ENCODE measurements around the gene LARGE1.

LARGE1 gene

GRCh38 chr22:33620085-33620484 is 300.2 kb downstream of the LARGE1 start:
- no peak overlapping the region for H3K27ac ChIP-seq (ENCODE audit: low read length)
- no peaks in the 10 kb centered on the region for H3K27me3 ChIP-seq (ENCODE audit: low read depth, low read length)
- peaks cover 0 to 5% of the 10 kb centered on the region in 2 donors for H3K9me3 ChIP-seq (ENCODE audit: control insufficient read depth in 1 of 2, low read length in 2 of 2)
- H3K4me1 ChIP-seq (ENCODE audit: control insufficient read depth in 1 of 2, insufficient read depth in 2 of 2, low read length in 2 of 2), result no peaks in the 10 kb centered on the region
- H3K4me3 ChIP-seq (ENCODE audit: low read depth in 1 of 2, low read length in 2 of 2), result no peak overlapping the region
- peaks cover 6 to 8% of the 10 kb centered on the region in 2 donors for H3K36me3 ChIP-seq (ENCODE audit: control insufficient read depth in 1 of 2, insufficient read depth in 2 of 2, low read length in 2 of 2)

DNA sequence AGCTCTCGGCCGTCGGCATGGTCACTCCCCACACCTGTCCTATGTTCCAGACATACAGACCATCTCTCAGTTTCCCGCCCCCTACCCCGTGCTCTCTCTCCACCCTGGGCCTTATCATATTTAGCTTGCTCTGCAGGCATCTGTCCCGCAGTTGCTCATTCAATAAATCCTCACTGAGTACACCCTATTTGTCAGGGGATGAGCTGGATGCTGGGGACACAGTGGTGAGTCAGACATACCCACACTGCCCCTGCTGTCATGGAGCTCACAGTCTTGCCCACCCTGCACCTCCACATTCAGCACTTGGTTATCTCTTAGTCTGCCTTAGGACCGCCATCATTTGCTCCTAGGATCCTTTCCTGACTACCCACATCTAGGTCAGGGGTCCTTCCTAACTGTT is 313.8 kb downstream of the LARGE1 start:
- Histone ChIP-seq H3K4me1 (ENCODE audit: control insufficient read depth in 1 of 2, insufficient read depth in 2 of 2, low read length in 2 of 2) (no peaks in the 10 kb centered on the region), H3K9me3 (ENCODE audit: control insufficient read depth in 1 of 2, low read length in 2 of 2) (no peaks in the 10 kb centered on the region), H3K4me3 (ENCODE audit: low read depth in 1 of 2, low read length in 2 of 2) (no peak overlapping the region), H3K27ac (ENCODE audit: low read length) (no peak overlapping the region), H3K27me3 (ENCODE audit: low read depth, low read length) (no peaks in the 10 kb centered on the region), H3K36me3 (ENCODE audit: control insufficient read depth in 1 of 2, insufficient read depth in 2 of 2, low read length in 2 of 2) (no peaks in the 10 kb centered on the region)

- no peak overlapping the region for H3K27ac ChIP-seq (ENCODE audit: low read length)
- no peaks in the 10 kb centered on the region for H3K27me3 ChIP-seq (ENCODE audit: low read depth, low read length)
- H3K36me3 ChIP-seq (ENCODE audit: control insufficient read depth in 1 of 2, insufficient read depth in 2 of 2, low read length in 2 of 2), result no peaks in the 10 kb centered on the region
Measured at GRCh38 chr22:33605666-33606065, 314.6 kb downstream of the LARGE1 start.

GRCh38 chr22:33605221-33605620 is 315.1 kb downstream of the LARGE1 start:
- H3K36me3 ChIP-seq (ENCODE audit: control insufficient read depth in 1 of 2, insufficient read depth in 2 of 2, low read length in 2 of 2), result peaks cover 0 to 1% of the 10 kb centered on the region in 2 donors
- no peak overlapping the region for H3K27ac ChIP-seq (ENCODE audit: low read length)
- H3K4me1 ChIP-seq (ENCODE audit: control insufficient read depth in 1 of 2, insufficient read depth in 2 of 2, low read length in 2 of 2), result no peaks in the 10 kb centered on the region
- no peaks in the 10 kb centered on the region for H3K9me3 ChIP-seq (ENCODE audit: control insufficient read depth in 1 of 2, low read length in 2 of 2)
- H3K27me3 ChIP-seq (ENCODE audit: low read depth, low read length), result no peaks in the 10 kb centered on the region
- no peak overlapping the region for H3K4me3 ChIP-seq (ENCODE audit: low read depth in 1 of 2, low read length in 2 of 2)

More at GRCh38 chr22:33605666-33606065, 314.6 kb downstream of the LARGE1 start:
- no peaks in the 10 kb centered on the region for H3K4me1 ChIP-seq (ENCODE audit: control insufficient read depth in 1 of 2, insufficient read depth in 2 of 2, low read length in 2 of 2)
- no peaks in the 10 kb centered on the region for H3K9me3 ChIP-seq (ENCODE audit: control insufficient read depth in 1 of 2, low read length in 2 of 2)
- no peak overlapping the region for H3K4me3 ChIP-seq (ENCODE audit: low read depth in 1 of 2, low read length in 2 of 2)

GRCh38 chr22:33601062-33601461 is 319.2 kb downstream of the LARGE1 start:
- no peaks in the 10 kb centered on the region for H3K9me3 ChIP-seq (ENCODE audit: control insufficient read depth in 1 of 2, low read length in 2 of 2)
- no peaks in the 10 kb centered on the region for H3K27me3 ChIP-seq (ENCODE audit: low read depth, low read length)
- H3K4me3 ChIP-seq (ENCODE audit: low read depth in 1 of 2, low read length in 2 of 2), result no peak overlapping the region
- H3K27ac ChIP-seq (ENCODE audit: low read length), result no peak overlapping the region
- no peaks in the 10 kb centered on the region for H3K4me1 ChIP-seq (ENCODE audit: control insufficient read depth in 1 of 2, insufficient read depth in 2 of 2, low read length in 2 of 2)
- H3K36me3 ChIP-seq (ENCODE audit: control insufficient read depth in 1 of 2, insufficient read depth in 2 of 2, low read length in 2 of 2), result peaks cover 4 to 5% of the 10 kb centered on the region in 2 donors

DNA sequence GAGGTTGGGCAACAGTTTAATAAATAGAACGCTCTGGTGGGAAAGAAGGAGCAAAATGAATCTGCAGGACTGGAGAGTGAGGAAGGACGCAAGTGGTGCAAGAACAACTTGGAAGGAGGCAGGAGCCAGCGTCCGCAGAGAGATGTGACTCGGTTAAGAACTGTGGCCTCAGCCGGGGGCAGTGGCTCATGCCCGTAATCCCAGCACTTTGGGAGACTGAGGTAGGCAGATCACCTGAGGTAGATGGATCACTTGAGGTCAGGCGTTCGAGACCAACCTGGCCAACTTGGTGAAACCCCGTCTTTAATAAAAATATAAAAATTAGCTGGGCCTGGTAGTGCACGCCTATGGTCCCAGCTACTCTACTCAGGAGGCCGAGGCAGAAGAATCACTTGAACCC is 319.7 kb downstream of the LARGE1 start:
- Histone ChIP-seq H3K9me3 (ENCODE audit: control insufficient read depth in 1 of 2, low read length in 2 of 2) (no peaks in the 10 kb centered on the region), H3K4me3 (ENCODE audit: low read depth in 1 of 2, low read length in 2 of 2) (no peak overlapping the region), H3K4me1 (ENCODE audit: control insufficient read depth in 1 of 2, insufficient read depth in 2 of 2, low read length in 2 of 2) (no peaks in the 10 kb centered on the region)

DNA sequence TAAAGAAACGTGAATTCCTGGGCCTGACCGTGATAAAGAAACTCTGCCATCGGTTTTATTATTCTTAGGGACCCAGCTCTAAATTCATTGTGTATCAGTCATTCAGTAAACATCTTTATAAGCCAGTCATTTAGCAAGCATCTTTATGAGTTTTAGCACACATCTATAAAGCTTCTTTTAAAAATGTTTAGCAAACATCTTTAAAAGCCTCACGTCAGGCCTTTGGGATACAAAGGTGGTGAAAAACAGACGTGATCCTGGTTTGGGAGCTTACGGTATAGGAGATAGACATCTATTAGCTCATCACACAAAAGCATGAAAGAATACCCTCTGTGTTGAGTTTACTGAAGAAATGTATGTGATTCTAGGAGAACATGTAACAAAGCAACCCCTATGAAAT is 320.2 kb downstream of the LARGE1 start:
- H3K4me1 ChIP-seq (ENCODE audit: control insufficient read depth in 1 of 2, insufficient read depth in 2 of 2, low read length in 2 of 2), result no peaks in the 10 kb centered on the region
- no peak overlapping the region for H3K27ac ChIP-seq (ENCODE audit: low read length)
- H3K4me3 ChIP-seq (ENCODE audit: low read depth in 1 of 2, low read length in 2 of 2), result no peak overlapping the region
- H3K27me3 ChIP-seq (ENCODE audit: low read depth, low read length), result no peaks in the 10 kb centered on the region
- H3K36me3 ChIP-seq (ENCODE audit: control insufficient read depth in 1 of 2, insufficient read depth in 2 of 2, low read length in 2 of 2), result peaks cover 4 to 5% of the 10 kb centered on the region in 2 donors
- H3K9me3 ChIP-seq (ENCODE audit: control insufficient read depth in 1 of 2, low read length in 2 of 2), result no peaks in the 10 kb centered on the region

More for the DNA sequence above, 319.7 kb downstream of the LARGE1 start:
- no peak overlapping the region for H3K27ac ChIP-seq (ENCODE audit: low read length)
- peaks cover 4 to 5% of the 10 kb centered on the region in 2 donors for H3K36me3 ChIP-seq (ENCODE audit: control insufficient read depth in 1 of 2, insufficient read depth in 2 of 2, low read length in 2 of 2)
- H3K27me3 ChIP-seq (ENCODE audit: low read depth, low read length), result no peaks in the 10 kb centered on the region

DNA sequence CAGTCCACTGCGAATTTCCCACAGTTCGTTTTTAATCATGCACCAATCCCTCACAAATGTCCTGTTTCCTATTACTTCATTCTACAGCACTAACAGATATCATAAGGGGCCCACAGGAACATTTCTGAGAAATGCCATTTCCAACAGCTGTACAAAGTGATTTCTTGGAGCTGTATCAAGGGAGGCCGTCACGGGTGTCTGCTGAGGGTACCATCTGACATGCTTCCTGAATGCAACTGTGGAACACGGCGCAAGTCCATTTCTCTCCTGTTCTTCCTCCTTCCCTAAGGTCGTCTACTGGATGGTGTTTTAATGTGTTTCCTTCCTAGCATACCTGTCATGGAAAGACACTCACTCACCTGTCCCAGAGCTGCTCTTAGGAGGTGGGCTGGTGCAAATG is 320.7 kb downstream of the LARGE1 start:
- no peaks in the 10 kb centered on the region for H3K4me1 ChIP-seq (ENCODE audit: control insufficient read depth in 1 of 2, insufficient read depth in 2 of 2, low read length in 2 of 2)
- no peaks in the 10 kb centered on the region for H3K27me3 ChIP-seq (ENCODE audit: low read depth, low read length)
- peaks cover 4 to 5% of the 10 kb centered on the region in 2 donors for H3K36me3 ChIP-seq (ENCODE audit: control insufficient read depth in 1 of 2, insufficient read depth in 2 of 2, low read length in 2 of 2)
- no peak overlapping the region for H3K27ac ChIP-seq (ENCODE audit: low read length)
- H3K9me3 ChIP-seq (ENCODE audit: control insufficient read depth in 1 of 2, low read length in 2 of 2), result no peaks in the 10 kb centered on the region
- no peak overlapping the region for H3K4me3 ChIP-seq (ENCODE audit: low read depth in 1 of 2, low read length in 2 of 2)

DNA sequence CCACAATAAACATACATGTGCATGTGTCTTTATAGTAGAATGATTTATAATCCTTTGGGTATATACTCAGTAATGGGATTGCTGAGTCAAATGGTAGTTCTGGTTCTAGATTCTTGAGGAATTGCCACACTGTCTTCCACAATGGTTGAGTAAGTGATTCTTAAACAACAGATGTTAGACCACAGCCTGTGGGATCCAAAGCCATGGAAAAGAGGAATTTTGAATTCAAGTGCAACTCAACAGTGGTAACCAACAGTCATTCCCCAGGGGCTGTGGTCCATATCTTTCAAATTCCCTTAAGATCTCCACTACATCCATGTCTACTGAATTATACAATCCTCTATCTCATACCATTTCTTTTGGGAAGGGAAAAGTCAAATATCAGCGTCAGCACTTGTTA is 321.5 kb downstream of the LARGE1 start:
- Histone ChIP-seq H3K4me3 (ENCODE audit: low read depth in 1 of 2, low read length in 2 of 2) (no peak overlapping the region), H3K27me3 (ENCODE audit: low read depth, low read length) (no peaks in the 10 kb centered on the region), H3K9me3 (ENCODE audit: control insufficient read depth in 1 of 2, low read length in 2 of 2) (no peaks in the 10 kb centered on the region), H3K4me1 (ENCODE audit: control insufficient read depth in 1 of 2, insufficient read depth in 2 of 2, low read length in 2 of 2) (no peaks in the 10 kb centered on the region), H3K27ac (ENCODE audit: low read length) (no peak overlapping the region), H3K36me3 (ENCODE audit: control insufficient read depth in 1 of 2, insufficient read depth in 2 of 2, low read length in 2 of 2) (peaks cover 4 to 5% of the 10 kb centered on the region in 2 donors)

DNA sequence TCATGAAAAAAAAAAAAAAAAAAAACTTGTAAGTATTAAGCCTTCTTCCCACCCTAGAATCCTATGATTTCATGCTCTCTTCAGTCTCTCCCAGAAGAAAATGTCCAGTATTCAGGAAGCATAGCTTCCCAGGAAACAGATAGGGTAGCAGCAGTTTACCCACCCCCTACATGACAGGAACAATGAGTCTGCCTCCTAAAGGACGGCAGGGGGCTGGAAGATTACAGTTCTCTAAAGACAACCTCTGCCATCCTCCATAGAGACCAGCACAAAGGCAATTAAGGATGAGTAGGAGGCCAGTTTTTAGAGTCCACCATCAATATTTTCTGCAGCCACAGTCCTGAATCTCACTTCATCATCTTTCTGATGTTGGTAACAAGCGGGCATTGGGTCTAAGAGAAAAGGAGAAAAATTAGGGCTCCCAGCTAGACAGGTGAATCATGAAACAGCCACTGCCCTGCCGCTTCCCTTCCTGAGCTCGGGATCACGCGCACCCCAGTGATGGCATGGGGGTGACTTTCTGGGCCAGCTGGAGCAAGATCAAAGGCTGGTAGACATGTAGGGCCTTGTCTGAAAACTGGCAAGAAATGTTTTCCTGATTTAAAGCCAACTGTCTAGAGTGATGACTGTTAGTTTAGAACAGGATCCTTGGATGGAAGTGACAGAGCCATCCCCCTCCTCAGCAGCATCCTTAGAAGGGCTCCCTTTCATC is 322.8 kb downstream of the LARGE1 start:
- Histone ChIP-seq H3K27ac (ENCODE audit: low read length) (no peak overlapping the region), H3K4me1 (ENCODE audit: control insufficient read depth in 1 of 2, insufficient read depth in 2 of 2, low read length in 2 of 2) (no peaks in the 10 kb centered on the region), H3K36me3 (ENCODE audit: control insufficient read depth in 1 of 2, insufficient read depth in 2 of 2, low read length in 2 of 2) (peaks cover 4 to 5% of the 10 kb centered on the region in 2 donors), H3K27me3 (ENCODE audit: low read depth, low read length) (no peaks in the 10 kb centered on the region), H3K4me3 (ENCODE audit: low read depth in 1 of 2, low read length in 2 of 2) (no peak overlapping the region), H3K9me3 (ENCODE audit: control insufficient read depth in 1 of 2, low read length in 2 of 2) (no peaks in the 10 kb centered on the region)

DNA sequence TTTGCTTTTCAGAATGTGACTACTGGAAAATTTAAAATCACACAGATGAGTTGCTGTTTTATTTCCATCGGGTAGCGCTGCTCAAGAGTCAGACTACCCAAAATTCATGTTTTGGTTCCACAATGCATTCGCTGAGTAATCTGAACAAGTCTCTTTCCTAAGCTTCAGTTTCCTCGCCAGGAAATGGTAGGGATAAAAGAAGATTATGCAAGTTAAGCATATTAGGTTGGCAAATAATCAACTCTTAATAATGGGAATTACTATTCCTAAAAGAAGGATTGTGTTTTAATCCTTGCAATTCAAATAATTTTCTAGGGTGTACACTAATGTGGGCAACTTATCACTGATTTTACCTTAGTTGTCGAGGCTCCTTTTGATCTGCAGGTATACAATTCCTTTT is 326.5 kb downstream of the LARGE1 start:
- Histone ChIP-seq H3K4me3 (ENCODE audit: low read depth in 1 of 2, low read length in 2 of 2) (no peak overlapping the region), H3K36me3 (ENCODE audit: control insufficient read depth in 1 of 2, insufficient read depth in 2 of 2, low read length in 2 of 2) (no peaks in the 10 kb centered on the region), H3K4me1 (ENCODE audit: control insufficient read depth in 1 of 2, insufficient read depth in 2 of 2, low read length in 2 of 2) (no peaks in the 10 kb centered on the region)

DNA sequence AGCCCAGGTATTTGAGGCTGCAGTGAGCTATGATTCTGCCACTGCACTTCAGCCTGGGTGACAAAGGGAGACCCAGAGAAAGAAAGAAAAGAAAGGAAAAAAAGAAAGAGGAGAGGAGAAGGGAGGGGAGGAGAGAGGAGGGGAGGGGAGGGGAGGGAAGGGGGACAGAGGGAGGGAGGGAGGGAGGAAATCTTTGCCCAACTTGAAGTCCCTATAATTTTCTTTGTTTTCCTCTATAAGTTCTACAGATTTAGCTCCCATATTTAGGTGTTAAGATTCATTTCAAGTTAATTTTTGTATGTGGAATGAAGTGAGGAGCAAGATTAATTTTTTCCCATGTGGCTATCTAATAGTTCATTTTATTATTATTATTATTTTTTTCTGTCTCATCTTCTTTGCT is 328.3 kb downstream of the LARGE1 start:
- Histone ChIP-seq H3K4me3 (ENCODE audit: low read depth in 1 of 2, low read length in 2 of 2) (no peak overlapping the region), H3K27me3 (ENCODE audit: low read depth, low read length) (no peaks in the 10 kb centered on the region), H3K27ac (ENCODE audit: low read length) (no peak overlapping the region), H3K4me1 (ENCODE audit: control insufficient read depth in 1 of 2, insufficient read depth in 2 of 2, low read length in 2 of 2) (no peaks in the 10 kb centered on the region), H3K9me3 (ENCODE audit: control insufficient read depth in 1 of 2, low read length in 2 of 2) (no peaks in the 10 kb centered on the region), H3K36me3 (ENCODE audit: control insufficient read depth in 1 of 2, insufficient read depth in 2 of 2, low read length in 2 of 2) (no peaks in the 10 kb centered on the region)

More for the DNA sequence above, 326.5 kb downstream of the LARGE1 start:
- H3K9me3 ChIP-seq (ENCODE audit: control insufficient read depth in 1 of 2, low read length in 2 of 2), result no peaks in the 10 kb centered on the region
- H3K27ac ChIP-seq (ENCODE audit: low read length), result no peak overlapping the region
- no peaks in the 10 kb centered on the region for H3K27me3 ChIP-seq (ENCODE audit: low read depth, low read length)
